CD14-positive monocyte (primary cell): ENCODE results near the gene MUC12. TPM values are rescaled to one million over a fixed set of nuclear protein-coding genes. Genes with fewer than 3 reads are reported as not detected.
"Not testable (repeated sequence)": the region's sequence is repeated elsewhere in the genome, so short reads cannot be mapped to it uniquely, and the experiment has no call there.

Experiments
- DNase-seq, 3 donors: peaks; one replicate each; pipeline ENCODE4 v3.0.0-alpha.2; 2011 to 2022
- H2AFZ ChIP-seq: 2 replicates; pipeline ENCODE4 v1.6.0; 2012; ENCODE audit warnings: mild to moderate bottlenecking, low read depth, low read length, inconsistent platforms; ENCODE audit not compliant: insufficient read depth, poor library complexity, severe bottlenecking
- H3K27ac ChIP-seq, 2 donors: 1 replicate in 1 of 2; 2 replicates in 1 of 2; pipeline ENCODE4 v1.5.1; 2012 to 2013; ENCODE audit warnings: low read length in 2 of 2, control low read depth in 1 of 2, inconsistent platforms in 1 of 2, low read depth in 1 of 2, mild to moderate bottlenecking in 1 of 2
- H3K27me3 ChIP-seq, 2 donors: one replicate each; pipeline versions ENCODE4 v1.6.0 to v1.6.1; 2011 to 2013; ENCODE audit warnings: low read length in 2 of 2; ENCODE audit not compliant: control insufficient read depth in 2 of 2, insufficient read depth in 2 of 2
- H3K36me3 ChIP-seq, 2 donors: replicated peaks in 1 of 2; 1 replicate in 1 of 2; 2 replicates in 1 of 2; pipeline versions ENCODE4 v1.5.1 to v1.6.1; 2012 to 2013; ENCODE audit warnings: low read length in 2 of 2, control low read depth in 1 of 2, inconsistent platforms in 1 of 2, mild to moderate bottlenecking in 1 of 2; ENCODE audit not compliant: insufficient read depth in 2 of 2, control insufficient read depth in 1 of 2
- H3K4me1 ChIP-seq, 2 donors: 1 replicate in 1 of 2; 2 replicates in 1 of 2; pipeline versions ENCODE4 v1.5.1 to v1.6.1; 2012 to 2013; ENCODE audit warnings: low read length in 2 of 2, control low read depth in 1 of 2, inconsistent platforms in 1 of 2, mild to moderate bottlenecking in 1 of 2, moderate library complexity in 1 of 2; ENCODE audit not compliant: insufficient read depth in 2 of 2, control insufficient read depth in 1 of 2
- H3K4me2 ChIP-seq: replicated peaks from 2 replicates; pipeline ENCODE3; 2012; ENCODE audit warnings: low read length, moderate library complexity, mild to moderate bottlenecking; ENCODE audit not compliant: poor library complexity, severe bottlenecking; ENCODE audit errors: extremely low read depth
- H3K4me3 ChIP-seq, 3 experiments: fragments of 200-600 bp in 1 of 3; sonication (generic) in 1 of 3; replicated peaks in 1 of 3; 1 replicate in 2 of 3; 2 replicates in 1 of 3; pipeline ENCODE4 v1.5.1; 2011 to 2013; ENCODE audit warnings: low read length in 3 of 3, mild to moderate bottlenecking in 3 of 3, control low read depth in 2 of 3, low read depth in 2 of 3, inconsistent platforms in 1 of 3, moderate library complexity in 1 of 3
- H3K79me2 ChIP-seq: 2 replicates; pipeline ENCODE4 v1.6.0; 2012; ENCODE audit warnings: mild to moderate bottlenecking, control low read depth, inconsistent platforms, low read length, moderate library complexity; ENCODE audit not compliant: insufficient read depth
- H3K9ac ChIP-seq: 2 replicates; pipeline ENCODE4 v1.6.0; 2017; ENCODE audit warnings: low read length, mild to moderate bottlenecking; ENCODE audit not compliant: insufficient read depth, poor library complexity, severe bottlenecking
- H3K9me3 ChIP-seq, 2 donors: replicated peaks in 1 of 2; 1 replicate in 1 of 2; 2 replicates in 1 of 2; pipeline versions ENCODE4 v1.5.1 to v1.6.1; 2012 to 2013; ENCODE audit warnings: low read length in 2 of 2, control low read depth in 1 of 2; ENCODE audit not compliant: control insufficient read depth in 1 of 2, insufficient read depth in 1 of 2
- H4K20me1 ChIP-seq: 2 replicates; pipeline ENCODE4 v1.6.0; 2012; ENCODE audit warnings: mild to moderate bottlenecking, low read length, control low read depth, moderate library complexity; ENCODE audit not compliant: insufficient read depth
- H3K27ac Mint-ChIP-seq, 7 donors: one replicate each; pipeline ENCODE4 v1.8.0; 2020; ENCODE audit warnings: mild to moderate bottlenecking in 7 of 7, mixed read lengths in 7 of 7, moderate library complexity in 6 of 7, inconsistent platforms in 2 of 7
- H3K27me3 Mint-ChIP-seq, 3 donors: one replicate each; pipeline ENCODE4 v1.8.0; 2021 to 2022; ENCODE audit warnings: low read depth in 3 of 3, mild to moderate bottlenecking in 3 of 3, mixed read lengths in 3 of 3, moderate library complexity in 3 of 3, inconsistent platforms in 1 of 3
- H3K36me3 Mint-ChIP-seq, 2 donors: one replicate each; pipeline ENCODE4 v1.8.0; 2020; ENCODE audit warnings: mixed read lengths in 2 of 2, inconsistent platforms in 1 of 2, mild to moderate bottlenecking in 1 of 2
- H3K4me1 Mint-ChIP-seq: one replicate; pipeline ENCODE4 v1.8.0; 2020; ENCODE audit warnings: mild to moderate bottlenecking, mixed read lengths
- H3K4me3 Mint-ChIP-seq, 2 donors: one replicate each; pipeline ENCODE4 v1.8.0; 2020; ENCODE audit warnings: mild to moderate bottlenecking in 2 of 2, mixed read lengths in 2 of 2, moderate library complexity in 1 of 2
- H3K9me3 Mint-ChIP-seq, 7 donors: one replicate each; pipeline ENCODE4 v1.8.0; 2020 to 2022; ENCODE audit warnings: mixed read lengths in 7 of 7, mild to moderate bottlenecking in 6 of 7, moderate library complexity in 6 of 7, inconsistent platforms in 2 of 7
- CTCF ChIP-seq: fragments of 200-600 bp; IDR thresholded peaks from one replicate; pipeline ENCODE4 v1.8.0; 2022; ENCODE audit warnings: antibody characterized with exemption, mild to moderate bottlenecking
- WGBS: methylation state at CpG from one replicate; pipeline ENCODE4 v1.1.5; 2013; ENCODE audit warnings: missing lambda C conversion rate; ENCODE audit not compliant: insufficient coverage; 5-methylcytosine and 5-hydroxymethylcytosine counted together
- intact Hi-C, 2 donors: fragments of 100-400 bp; cut with micrococcal nuclease; formaldehyde crosslinking; loops; one replicate each; pipeline versions ENCODE4 v1.15.0 to v1.15.1; 2023
- polyA minus RNA-seq: library from RNA; depleted of rRNA, polyadenylated mRNA; stranded (reverse); fragments of >200 nt; gene quantifications from 2 replicates; pipeline ENCODE4 v1.2.3, GENCODE V29; 2012
- polyA plus RNA-seq, 3 donors: library from polyadenylated mRNA; depleted of rRNA in 1 of 3; unstranded in 2 of 3; stranded (reverse) in 1 of 3; fragments of 300-500 nt in 2 of 3; fragments of >200 nt in 1 of 3; fragmentation: Illumina TruSeq in 2 of 3; gene quantifications; 1 replicate in 2 of 3; 2 replicates in 1 of 3; pipeline ENCODE4 v1.2.3, GENCODE V29; 2012 to 2021
- total RNA-seq, 12 experiments: library from RNA in 1 of 12; stranded (reverse) in 1 of 12; fragments of 120-200 nt in 1 of 12; gene quantifications; one replicate each; pipeline ENCODE4 v1.2.4 and lab custom pipeline; 2013 to 2026; ENCODE audit warnings: mixed read lengths in 6 of 12, inconsistent platforms in 1 of 12

MUC12 gene, protein sequence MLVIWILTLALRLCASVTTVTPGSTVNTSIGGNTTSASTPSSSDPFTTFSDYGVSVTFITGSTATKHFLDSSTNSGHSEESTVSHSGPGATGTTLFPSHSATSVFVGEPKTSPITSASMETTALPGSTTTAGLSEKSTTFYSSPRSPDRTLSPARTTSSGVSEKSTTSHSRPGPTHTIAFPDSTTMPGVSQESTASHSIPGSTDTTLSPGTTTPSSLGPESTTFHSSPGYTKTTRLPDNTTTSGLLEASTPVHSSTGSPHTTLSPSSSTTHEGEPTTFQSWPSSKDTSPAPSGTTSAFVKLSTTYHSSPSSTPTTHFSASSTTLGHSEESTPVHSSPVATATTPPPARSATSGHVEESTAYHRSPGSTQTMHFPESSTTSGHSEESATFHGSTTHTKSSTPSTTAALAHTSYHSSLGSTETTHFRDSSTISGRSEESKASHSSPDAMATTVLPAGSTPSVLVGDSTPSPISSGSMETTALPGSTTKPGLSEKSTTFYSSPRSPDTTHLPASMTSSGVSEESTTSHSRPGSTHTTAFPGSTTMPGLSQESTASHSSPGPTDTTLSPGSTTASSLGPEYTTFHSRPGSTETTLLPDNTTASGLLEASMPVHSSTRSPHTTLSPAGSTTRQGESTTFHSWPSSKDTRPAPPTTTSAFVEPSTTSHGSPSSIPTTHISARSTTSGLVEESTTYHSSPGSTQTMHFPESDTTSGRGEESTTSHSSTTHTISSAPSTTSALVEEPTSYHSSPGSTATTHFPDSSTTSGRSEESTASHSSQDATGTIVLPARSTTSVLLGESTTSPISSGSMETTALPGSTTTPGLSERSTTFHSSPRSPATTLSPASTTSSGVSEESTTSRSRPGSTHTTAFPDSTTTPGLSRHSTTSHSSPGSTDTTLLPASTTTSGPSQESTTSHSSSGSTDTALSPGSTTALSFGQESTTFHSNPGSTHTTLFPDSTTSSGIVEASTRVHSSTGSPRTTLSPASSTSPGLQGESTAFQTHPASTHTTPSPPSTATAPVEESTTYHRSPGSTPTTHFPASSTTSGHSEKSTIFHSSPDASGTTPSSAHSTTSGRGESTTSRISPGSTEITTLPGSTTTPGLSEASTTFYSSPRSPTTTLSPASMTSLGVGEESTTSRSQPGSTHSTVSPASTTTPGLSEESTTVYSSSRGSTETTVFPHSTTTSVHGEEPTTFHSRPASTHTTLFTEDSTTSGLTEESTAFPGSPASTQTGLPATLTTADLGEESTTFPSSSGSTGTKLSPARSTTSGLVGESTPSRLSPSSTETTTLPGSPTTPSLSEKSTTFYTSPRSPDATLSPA (N-terminal part only)
- 0.13 TPM for total RNA-seq (2013)
- under 1 TPM in 1 of 3 donors, not detected in 2; 0.44 TPM for polyA plus RNA-seq
- under 0.01 and 0.08 TPM in 2 replicates for polyA minus RNA-seq
- 0.06 to 3.3 (median 0.59) reads per million in 11 experiments for total RNA-seq (lab: John Stamatoyannopoulos, UW)

DNA sequence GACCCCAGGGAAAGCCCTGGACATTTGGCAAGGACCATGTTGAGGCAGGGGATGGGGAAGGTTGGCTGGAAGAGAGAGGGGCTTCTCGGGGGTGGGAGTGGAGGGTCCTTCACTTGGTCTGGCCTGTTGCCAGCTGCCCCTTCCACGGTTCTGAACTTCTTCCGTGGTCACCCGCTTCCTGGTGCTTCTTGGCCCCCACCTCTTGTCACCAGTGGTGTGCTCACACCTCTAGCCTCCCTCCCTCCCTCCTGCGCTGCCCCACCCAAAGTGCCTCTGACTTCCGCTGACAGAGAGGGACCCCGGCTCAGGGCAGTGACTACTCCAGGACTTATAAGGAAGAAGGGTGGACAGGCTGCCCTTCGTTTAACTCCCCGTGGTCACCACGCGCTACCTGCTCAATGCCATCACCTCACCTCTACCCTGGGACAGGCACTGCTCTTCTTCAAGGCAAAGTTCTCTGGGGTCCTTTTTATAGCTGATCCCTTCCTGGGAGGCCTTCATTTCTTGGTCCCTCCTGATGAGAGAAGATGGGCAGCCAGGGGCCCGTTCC, at the start of gene MUC12:
MUC12 (plus strand) TSS at position 500 of the 550 bp plus-strand sequence. CDS start 58 bp downstream, outside the sequence.
- H3K27me3 ChIP-seq = peaks cover 21 to 46% of the 10 kb centered on the region in 2 donors
- 65% methylated on average over 7 of the region's 12 CpGs for WGBS
- intact Hi-C loops = loop anchor here in 1 of 2 donors (5.0 kb wide), 1 partner anchor 88 kb away; no protein-coding TSS in a partner anchor

GRCh38 chr7:100919779-100920437, 49.5 kb upstream of the MUC12 start:
- 88% methylated on average over 8 of the region's 9 CpGs for WGBS

More for the DNA sequence above, at the start of gene MUC12:
- Histone ChIP-seq H3K79me2 (no peaks in the 10 kb centered on the region), H3K36me3 (no peaks in the 10 kb centered on the region), H3K27ac (no peak within 1 kb of the TSS), H2AFZ (no peak within 1 kb of the TSS), H3K9ac (no peak within 1 kb of the TSS), H3K4me3 (no peak within 1 kb of the TSS), H3K4me2 (no peak within 1 kb of the TSS), H3K9me3 (peaks cover 0 to 14% of the 10 kb centered on the region in 2 donors), H3K4me1 (peaks cover 7 to 12% of the 10 kb centered on the region in 2 donors), H4K20me1 (no peaks in the 10 kb centered on the region)
- DNase-seq = no peak
- Mint-ChIP-seq H3K27me3 (peaks cover 47 to 66% (median 55%) of the 10 kb centered on the region in 3 donors), H3K4me1 (peaks cover 10% of the 10 kb centered on the region), H3K27ac (no peak within 1 kb of the TSS), H3K4me3 (peak within 1 kb of the TSS in 1 of 2 donors; percentile 26), H3K36me3 (peaks cover 4 to 6% of the 10 kb centered on the region in 2 donors), H3K9me3 (peaks cover 0 to 17% (median 6%) of the 10 kb centered on the region in 7 donors)
- no peak for TF ChIP-seq CTCF

More at GRCh38 chr7:100919779-100920437, 49.5 kb upstream of the MUC12 start:
- H3K9me3 Mint-ChIP-seq, H3K79me2 ChIP-seq, H3K27ac ChIP-seq, H3K4me2 ChIP-seq, H3K9me3 ChIP-seq, DNase-seq, intact Hi-C loops, H2AFZ ChIP-seq, H3K36me3 Mint-ChIP-seq, H3K27me3 ChIP-seq, H3K4me3 ChIP-seq, H3K36me3 ChIP-seq, H3K9ac ChIP-seq, H3K27ac Mint-ChIP-seq, H4K20me1 ChIP-seq: not testable (repeated sequence)
- H3K4me3 Mint-ChIP-seq = peak overlapping the region in 1 of 2 donors; percentile 14
- H3K4me1 ChIP-seq = peaks cover 14 to 16% of the 10 kb centered on the region in 2 donors
- peaks cover 14% of the 10 kb centered on the region for H3K4me1 Mint-ChIP-seq
- peaks cover 9 to 31% (median 31%) of the 10 kb centered on the region in 3 donors for H3K27me3 Mint-ChIP-seq
